Cerebellar cortex (tissue), 1 donor: ENCODE data around the gene PARD3.
A peak's percentile ranks its signal among the peaks of the same experiment; 100 is the strongest.
"Not testable (repeated sequence)": the region's sequence is repeated elsewhere in the genome, so short reads cannot be mapped to it uniquely, and the experiment has no call there.

Source experiments
- DNase-seq: peaks from one replicate; pipeline ENCODE4 v3.0.0-alpha.2; 2015; ENCODE audit warnings: low spot score

PARD3 gene

GRCh38 chr10:34741087-34741486, 74.0 kb downstream of the PARD3 start:
- not testable (repeated sequence) for DNase-seq

- no peak for DNase-seq
Observed at GRCh38 chr10:34740321-34740720, 74.8 kb downstream of the PARD3 start.

GRCh38 chr10:34739915-34740314, 75.2 kb downstream of the PARD3 start:
- no peak for DNase-seq

GRCh38 chr10:34737772-34738169, 77.3 kb downstream of the PARD3 start:
- no peak for DNase-seq

GRCh38 chr10:34736976-34737771, 77.9 kb downstream of the PARD3 start:
- DNase-seq = no peak

- DNase-seq = no peak
Observed at GRCh38 chr10:34734918-34735317, 80.2 kb downstream of the PARD3 start.

- peak; percentile 20 for DNase-seq
Observed at GRCh38 chr10:34732926-34733325, 82.2 kb downstream of the PARD3 start.

GRCh38 chr10:34731885-34732701, 83.0 kb downstream of the PARD3 start:
- no peak for DNase-seq

- DNase-seq = no peak
Observed at GRCh38 chr10:34731213-34731612, 83.9 kb downstream of the PARD3 start.

GRCh38 chr10:34730726-34731125, 84.4 kb downstream of the PARD3 start:
- DNase-seq = no peak

GRCh38 chr10:34729619-34730018, 85.5 kb downstream of the PARD3 start:
- no peak for DNase-seq

- no peak for DNase-seq
Observed at GRCh38 chr10:34728361-34728760, 86.7 kb downstream of the PARD3 start.

- no peak for DNase-seq
Observed at GRCh38 chr10:34727595-34728033, 87.5 kb downstream of the PARD3 start.

GRCh38 chr10:34726862-34727261, 88.2 kb downstream of the PARD3 start:
- DNase-seq = no peak

GRCh38 chr10:34723750-34724149, 91.3 kb downstream of the PARD3 start:
- DNase-seq = peak; percentile 49

- no peak for DNase-seq
Observed at GRCh38 chr10:34722404-34722803, 92.7 kb downstream of the PARD3 start.

- DNase-seq = no peak
Observed at GRCh38 chr10:34721208-34721840, 93.8 kb downstream of the PARD3 start.

- DNase-seq = no peak
Observed at GRCh38 chr10:34719746-34720145, 95.3 kb downstream of the PARD3 start.

GRCh38 chr10:34719328-34719727, 95.8 kb downstream of the PARD3 start:
- DNase-seq = no peak

- no peak for DNase-seq
Observed at GRCh38 chr10:34717429-34717828, 97.7 kb downstream of the PARD3 start.

- no peak for DNase-seq
Observed at GRCh38 chr10:34716958-34717357, 98.1 kb downstream of the PARD3 start.

GRCh38 chr10:34716234-34716633, 98.9 kb downstream of the PARD3 start:
- DNase-seq = no peak
